ENCODE data around the gene CWF19L2. TPM values are rescaled to one million over a fixed set of nuclear protein-coding genes. Genes with fewer than 3 reads are reported as not detected.

Gene CWF19L2
- total RNA-seq, 2 donors from 2014 or later, result 21.1 to 27.4 TPM

DNA sequence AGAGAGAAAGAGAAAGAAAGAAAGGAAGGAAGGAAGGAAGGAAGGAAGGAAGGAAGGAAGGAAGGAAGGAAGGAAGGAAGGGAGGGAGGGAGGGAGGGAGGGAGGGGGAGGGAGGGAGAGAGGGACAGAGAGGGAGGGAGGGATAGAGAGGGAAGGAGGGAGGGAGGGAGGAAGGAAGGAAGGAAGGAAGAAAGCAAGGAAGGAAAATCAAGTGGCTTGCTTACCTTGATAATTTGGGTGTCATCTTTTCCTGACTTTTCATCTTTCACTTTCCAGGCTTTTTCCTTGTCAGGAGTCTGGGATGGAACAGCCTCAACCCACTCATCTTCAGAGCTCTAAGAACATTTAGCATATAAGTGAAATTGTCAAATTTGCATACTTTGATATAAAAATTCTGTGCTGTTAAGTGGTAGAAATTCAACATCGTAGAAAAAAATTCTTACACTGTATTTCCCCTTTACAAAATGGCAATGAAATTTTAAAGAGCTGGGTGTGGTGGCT, 14.9 kb downstream of the CWF19L2 start:
- H3K36me3 Mint-ChIP-seq (ENCODE audit: low read depth), result peaks cover 55% of the 10 kb centered on the region
- Histone ChIP-seq H3K36me3 (ENCODE audit: control insufficient read depth, insufficient read depth, low read length) (peaks cover 42% of the 10 kb centered on the region), H3K9me3 (ENCODE audit: control insufficient read depth, low read length) (no peaks in the 10 kb centered on the region), H3K27ac (ENCODE audit: low read depth, low read length) (no peak overlapping the region), H3K27me3 (ENCODE audit: control insufficient read depth, insufficient read depth, low read length, poor library complexity, severe bottlenecking) (no peaks in the 10 kb centered on the region), H3K4me1 (ENCODE audit: control insufficient read depth, insufficient read depth, low read length) (no peaks in the 10 kb centered on the region), H3K4me3 (ENCODE audit: low read length) (no peak overlapping the region), H3K9ac (ENCODE audit: extremely low read depth, low read length, poor library complexity, severe bottlenecking) (no peak overlapping the region)
- H3K27ac Mint-ChIP-seq, result no peak overlapping the region
- DNase-seq, result no peak
- TF ChIP-seq, protein P1, sequence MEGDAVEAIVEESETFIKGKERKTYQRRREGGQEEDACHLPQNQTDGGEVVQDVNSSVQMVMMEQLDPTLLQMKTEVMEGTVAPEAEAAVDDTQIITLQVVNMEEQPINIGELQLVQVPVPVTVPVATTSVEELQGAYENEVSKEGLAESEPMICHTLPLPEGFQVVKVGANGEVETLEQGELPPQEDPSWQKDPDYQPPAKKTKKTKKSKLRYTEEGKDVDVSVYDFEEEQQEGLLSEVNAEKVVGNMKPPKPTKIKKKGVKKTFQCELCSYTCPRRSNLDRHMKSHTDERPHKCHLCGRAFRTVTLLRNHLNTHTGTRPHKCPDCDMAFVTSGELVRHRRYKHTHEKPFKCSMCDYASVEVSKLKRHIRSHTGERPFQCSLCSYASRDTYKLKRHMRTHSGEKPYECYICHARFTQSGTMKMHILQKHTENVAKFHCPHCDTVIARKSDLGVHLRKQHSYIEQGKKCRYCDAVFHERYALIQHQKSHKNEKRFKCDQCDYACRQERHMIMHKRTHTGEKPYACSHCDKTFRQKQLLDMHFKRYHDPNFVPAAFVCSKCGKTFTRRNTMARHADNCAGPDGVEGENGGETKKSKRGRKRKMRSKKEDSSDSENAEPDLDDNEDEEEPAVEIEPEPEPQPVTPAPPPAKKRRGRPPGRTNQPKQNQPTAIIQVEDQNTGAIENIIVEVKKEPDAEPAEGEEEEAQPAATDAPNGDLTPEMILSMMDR (conservative IDR thresholded peaks at IDR 0.05), result no peak
- H3K9me3 Mint-ChIP-seq, result no peaks in the 10 kb centered on the region
- no peaks in the 10 kb centered on the region for H3K27me3 Mint-ChIP-seq (ENCODE audit: insufficient read depth)
- peaks cover 3% of the 10 kb centered on the region for H3K4me1 Mint-ChIP-seq
- WGBS, 2 experiments (ENCODE audit: insufficient coverage in 1 of 2, insufficient read length in 1 of 2), result 100% methylated on average over 1 of the region's 1 CpG
- H3K4me3 Mint-ChIP-seq, result no peak overlapping the region

DNA sequence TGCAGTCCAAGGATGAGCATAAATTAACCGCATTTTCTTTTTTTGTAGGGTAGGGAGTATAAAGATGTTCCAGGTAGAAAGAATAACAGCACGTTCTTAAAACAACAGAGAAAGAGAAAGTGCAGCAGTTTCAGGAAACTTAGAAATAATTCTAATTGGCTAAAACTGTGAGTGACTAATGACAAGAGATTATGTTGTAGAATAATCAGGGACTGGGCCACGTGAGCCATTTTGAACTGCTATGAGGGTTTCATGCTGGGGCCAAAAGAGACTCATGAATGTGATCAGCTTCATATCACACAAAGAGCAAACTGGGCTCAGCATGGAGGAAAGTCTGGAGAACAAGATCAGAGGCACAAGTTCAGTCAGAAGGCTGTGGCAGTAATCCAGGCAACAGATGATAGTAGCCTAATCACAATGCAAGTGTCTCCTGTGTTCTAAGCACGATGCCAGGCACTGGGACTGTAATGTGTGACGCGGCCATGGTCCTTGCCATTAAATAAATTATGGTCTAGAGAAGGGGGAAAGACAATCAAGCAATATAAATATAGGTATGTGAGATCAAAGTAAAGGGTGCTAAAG, 17.9 kb downstream of the CWF19L2 start:
- no peaks in the 10 kb centered on the region for H3K4me1 ChIP-seq (ENCODE audit: control insufficient read depth, insufficient read depth, low read length)
- no peak overlapping the region for H3K27ac ChIP-seq (ENCODE audit: low read depth, low read length)
- 82 to 83% methylated on average over 4 to 6 of the region's 6 CpGs for WGBS, 2 experiments (ENCODE audit: insufficient coverage in 1 of 2, insufficient read length in 1 of 2)
- Mint-ChIP-seq H3K4me3 (no peak overlapping the region), H3K9me3 (no peaks in the 10 kb centered on the region), H3K4me1 (no peaks in the 10 kb centered on the region), H3K36me3 (ENCODE audit: low read depth) (peaks cover 49% of the 10 kb centered on the region), H3K27me3 (ENCODE audit: insufficient read depth) (no peaks in the 10 kb centered on the region), H3K27ac (no peak overlapping the region)
- peak; percentile 39 for DNase-seq
- no peak overlapping the region for H3K9ac ChIP-seq (ENCODE audit: extremely low read depth, low read length, poor library complexity, severe bottlenecking)
- TF ChIP-seq, protein P1 (conservative IDR thresholded peaks at IDR 0.05), result no peak
- no peaks in the 10 kb centered on the region for H3K27me3 ChIP-seq (ENCODE audit: control insufficient read depth, insufficient read depth, low read length, poor library complexity, severe bottlenecking)
- H3K36me3 ChIP-seq (ENCODE audit: control insufficient read depth, insufficient read depth, low read length), result peaks cover 50% of the 10 kb centered on the region
- no peak overlapping the region for H3K4me3 ChIP-seq (ENCODE audit: low read length)
- no peaks in the 10 kb centered on the region for H3K9me3 ChIP-seq (ENCODE audit: control insufficient read depth, low read length)

DNA sequence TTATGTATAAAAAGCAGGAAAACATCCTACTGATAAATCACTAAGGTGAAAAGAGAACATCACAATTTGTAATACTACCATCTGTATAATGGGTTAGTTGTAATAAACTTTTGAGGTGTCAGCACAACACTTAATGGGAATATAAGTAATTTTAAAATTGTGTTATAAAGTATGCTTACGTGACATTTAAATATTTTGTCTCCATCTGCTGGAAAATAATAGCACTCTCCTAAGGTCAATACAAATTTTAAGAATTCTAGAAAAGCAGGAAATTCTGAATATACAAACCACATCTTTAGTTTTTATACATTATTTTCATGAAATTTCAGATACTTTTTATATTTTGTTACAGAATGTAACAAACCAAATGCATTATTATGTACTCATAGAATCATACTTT, 19.5 kb downstream of the CWF19L2 start:
- no peaks in the 10 kb centered on the region for H3K4me1 ChIP-seq (ENCODE audit: control insufficient read depth, insufficient read depth, low read length)
- no peaks in the 10 kb centered on the region for H3K27me3 ChIP-seq (ENCODE audit: control insufficient read depth, insufficient read depth, low read length, poor library complexity, severe bottlenecking)
- no peaks in the 10 kb centered on the region for H3K9me3 ChIP-seq (ENCODE audit: control insufficient read depth, low read length)
- no peak overlapping the region for H3K27ac ChIP-seq (ENCODE audit: low read depth, low read length)
- no peak for DNase-seq
- peaks cover 54% of the 10 kb centered on the region for H3K36me3 ChIP-seq (ENCODE audit: control insufficient read depth, insufficient read depth, low read length)
- no peak overlapping the region for H3K4me3 ChIP-seq (ENCODE audit: low read length)
- H3K9ac ChIP-seq (ENCODE audit: extremely low read depth, low read length, poor library complexity, severe bottlenecking), result no peak overlapping the region
- no peak overlapping the region for H3K27ac Mint-ChIP-seq
- no peaks in the 10 kb centered on the region for H3K4me1 Mint-ChIP-seq
- no peaks in the 10 kb centered on the region for H3K27me3 Mint-ChIP-seq (ENCODE audit: insufficient read depth)
- H3K4me3 Mint-ChIP-seq, result no peak overlapping the region
- H3K36me3 Mint-ChIP-seq (ENCODE audit: low read depth), result peaks cover 37% of the 10 kb centered on the region
- no CpG with 5 or more reads among the region's 1 CpG for WGBS, 2 experiments (ENCODE audit: insufficient coverage in 1 of 2, insufficient read length in 1 of 2)
- TF ChIP-seq, protein P1 (conservative IDR thresholded peaks at IDR 0.05), result no peak
- no peaks in the 10 kb centered on the region for H3K9me3 Mint-ChIP-seq
